ENCODE measurements around the gene ZNF410.

GRCh38 chr14:73943083-73943482 is 56.4 kb downstream of the ZNF410 start:
- TF ChIP-seq POLR2AphosphoS5 (IDR thresholded peaks at IDR 0.05): peak in 2 of 3 donors; percentile 39 to 58
- TF ChIP-seq, protein P1, sequence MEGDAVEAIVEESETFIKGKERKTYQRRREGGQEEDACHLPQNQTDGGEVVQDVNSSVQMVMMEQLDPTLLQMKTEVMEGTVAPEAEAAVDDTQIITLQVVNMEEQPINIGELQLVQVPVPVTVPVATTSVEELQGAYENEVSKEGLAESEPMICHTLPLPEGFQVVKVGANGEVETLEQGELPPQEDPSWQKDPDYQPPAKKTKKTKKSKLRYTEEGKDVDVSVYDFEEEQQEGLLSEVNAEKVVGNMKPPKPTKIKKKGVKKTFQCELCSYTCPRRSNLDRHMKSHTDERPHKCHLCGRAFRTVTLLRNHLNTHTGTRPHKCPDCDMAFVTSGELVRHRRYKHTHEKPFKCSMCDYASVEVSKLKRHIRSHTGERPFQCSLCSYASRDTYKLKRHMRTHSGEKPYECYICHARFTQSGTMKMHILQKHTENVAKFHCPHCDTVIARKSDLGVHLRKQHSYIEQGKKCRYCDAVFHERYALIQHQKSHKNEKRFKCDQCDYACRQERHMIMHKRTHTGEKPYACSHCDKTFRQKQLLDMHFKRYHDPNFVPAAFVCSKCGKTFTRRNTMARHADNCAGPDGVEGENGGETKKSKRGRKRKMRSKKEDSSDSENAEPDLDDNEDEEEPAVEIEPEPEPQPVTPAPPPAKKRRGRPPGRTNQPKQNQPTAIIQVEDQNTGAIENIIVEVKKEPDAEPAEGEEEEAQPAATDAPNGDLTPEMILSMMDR (IDR thresholded peaks at IDR 0.05): no peak
- TF ChIP-seq POLR2A (IDR thresholded peaks at IDR 0.05): no peak

All from breast epithelium (tissue), 3 donors.